Chondrocyte (in vitro differentiated cells): ENCODE measurements around the gene CRHR2. TPM values are rescaled to one million over a fixed set of nuclear protein-coding genes. Genes with fewer than 3 reads are reported as not detected.

Source experiments
- DNase-seq: peaks from one replicate; pipeline ENCODE4 v3.0.0; 2021; ENCODE audit warnings: mixed read lengths, low spot score
- H3K27ac Mint-ChIP-seq: one replicate; pipeline ENCODE4 v1.8.0; 2021; ENCODE audit warnings: mild to moderate bottlenecking, moderate library complexity, mixed read lengths; ENCODE audit not compliant: unreplicated experiment
- H3K27me3 Mint-ChIP-seq: 2 replicates; pipeline ENCODE4 v1.8.0; 2021; ENCODE audit warnings: low read depth, mixed read lengths
- H3K36me3 Mint-ChIP-seq: 2 replicates; pipeline ENCODE4 v1.8.0; 2021; ENCODE audit warnings: low read depth, mixed read lengths
- H3K4me1 Mint-ChIP-seq: 2 replicates; pipeline ENCODE4 v1.8.0; 2021; ENCODE audit warnings: low read depth, mild to moderate bottlenecking, mixed read lengths
- H3K4me3 Mint-ChIP-seq: one replicate; pipeline ENCODE4 v1.8.0; 2021; ENCODE audit warnings: mild to moderate bottlenecking, moderate library complexity, mixed read lengths; ENCODE audit not compliant: unreplicated experiment
- H3K9me3 Mint-ChIP-seq: 2 replicates; pipeline ENCODE4 v1.8.0; 2021; ENCODE audit warnings: low read depth, mixed read lengths
- total RNA-seq: library from RNA; stranded (reverse); gene quantifications from 3 replicates; pipeline ENCODE4 v1.2.1, GENCODE V29; 2021
- TF ChIP-seq, protein P1 (sequence below): fragments of 200-600 bp; sonication (generic); IDR thresholded peaks from 2 replicates; pipeline ENCODE4 v1.5.0; 2021; ENCODE audit warnings: antibody characterized with exemption, mild to moderate bottlenecking, moderate library complexity

CRHR2 gene
- total RNA-seq, 1 donor from 2014 or later = not detected

DNA sequence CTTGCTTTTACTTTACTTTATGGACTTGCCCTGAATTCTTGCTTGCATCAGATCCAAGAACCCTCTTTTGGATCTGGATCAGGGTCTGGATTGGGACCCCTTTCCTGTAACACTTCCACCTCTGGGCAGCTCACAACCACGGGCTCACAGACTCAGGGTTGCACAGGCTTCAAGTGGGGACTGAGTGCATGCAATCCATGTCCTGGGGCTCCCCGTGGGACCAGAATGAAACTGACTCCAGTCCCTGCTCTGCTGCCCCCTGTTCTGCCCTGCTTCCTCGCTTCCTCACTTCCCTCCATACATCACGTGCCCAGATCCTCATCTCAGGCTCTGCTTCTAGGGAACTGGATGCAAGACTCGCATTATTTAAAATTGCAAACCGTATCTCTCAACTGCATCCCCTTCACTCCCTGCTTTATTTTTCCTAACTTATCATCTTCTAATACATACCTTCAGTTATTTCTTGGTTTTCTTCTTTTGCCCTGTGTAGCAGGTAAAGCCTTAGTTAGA lies 46.4 kb upstream of the CRHR2 start:
- Mint-ChIP-seq H3K36me3 (no peaks in the 10 kb centered on the region), H3K27me3 (peaks cover 55% of the 10 kb centered on the region), H3K9me3 (no peaks in the 10 kb centered on the region), H3K4me3 (no peak overlapping the region), H3K27ac (no peak overlapping the region), H3K4me1 (peaks cover 4% of the 10 kb centered on the region)
- TF ChIP-seq, protein P1, sequence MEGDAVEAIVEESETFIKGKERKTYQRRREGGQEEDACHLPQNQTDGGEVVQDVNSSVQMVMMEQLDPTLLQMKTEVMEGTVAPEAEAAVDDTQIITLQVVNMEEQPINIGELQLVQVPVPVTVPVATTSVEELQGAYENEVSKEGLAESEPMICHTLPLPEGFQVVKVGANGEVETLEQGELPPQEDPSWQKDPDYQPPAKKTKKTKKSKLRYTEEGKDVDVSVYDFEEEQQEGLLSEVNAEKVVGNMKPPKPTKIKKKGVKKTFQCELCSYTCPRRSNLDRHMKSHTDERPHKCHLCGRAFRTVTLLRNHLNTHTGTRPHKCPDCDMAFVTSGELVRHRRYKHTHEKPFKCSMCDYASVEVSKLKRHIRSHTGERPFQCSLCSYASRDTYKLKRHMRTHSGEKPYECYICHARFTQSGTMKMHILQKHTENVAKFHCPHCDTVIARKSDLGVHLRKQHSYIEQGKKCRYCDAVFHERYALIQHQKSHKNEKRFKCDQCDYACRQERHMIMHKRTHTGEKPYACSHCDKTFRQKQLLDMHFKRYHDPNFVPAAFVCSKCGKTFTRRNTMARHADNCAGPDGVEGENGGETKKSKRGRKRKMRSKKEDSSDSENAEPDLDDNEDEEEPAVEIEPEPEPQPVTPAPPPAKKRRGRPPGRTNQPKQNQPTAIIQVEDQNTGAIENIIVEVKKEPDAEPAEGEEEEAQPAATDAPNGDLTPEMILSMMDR = no peak
- no peak for DNase-seq

DNA sequence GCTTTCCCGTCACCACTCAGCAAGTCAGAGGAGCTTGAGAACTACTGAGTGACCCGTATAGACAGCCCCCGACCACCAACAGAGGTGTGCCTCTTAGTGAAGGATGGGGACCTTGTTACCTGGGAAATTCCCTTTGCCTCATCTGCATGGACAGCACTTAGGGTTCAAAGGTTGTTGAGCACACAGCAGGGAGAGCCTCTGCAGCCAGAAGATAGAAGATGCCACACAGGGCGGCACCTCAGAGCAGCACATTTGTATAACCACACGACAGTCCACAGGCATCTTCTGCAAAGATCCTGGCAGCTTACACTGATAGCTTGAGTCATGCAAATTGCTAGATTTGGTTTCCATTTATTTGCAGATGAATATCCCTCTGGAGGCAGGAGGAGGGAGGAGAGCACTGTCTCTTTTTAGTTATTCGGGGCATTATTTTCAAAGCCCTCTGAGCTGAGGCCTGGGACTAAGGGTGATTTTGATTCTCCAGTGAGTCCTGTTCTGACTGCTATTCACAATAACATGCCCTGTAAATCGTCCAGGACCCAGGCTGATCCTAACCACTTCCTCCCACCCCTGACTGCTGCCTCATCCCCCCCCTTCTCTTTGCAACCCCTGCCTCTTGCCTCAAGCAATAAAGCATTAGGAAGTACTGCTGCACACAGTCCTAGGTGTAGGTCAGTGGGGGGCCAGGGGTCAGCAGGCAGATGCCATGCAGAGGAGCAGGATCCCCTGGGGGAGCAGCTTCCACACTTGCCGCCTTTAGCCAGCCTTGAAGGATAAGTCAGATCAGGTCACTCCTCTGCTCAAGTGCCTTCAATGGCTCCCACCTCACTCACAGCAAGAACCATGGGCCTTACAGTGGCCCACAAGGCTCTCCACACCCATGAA lies 45.0 kb upstream of the CRHR2 start:
- peaks cover 58% of the 10 kb centered on the region for H3K27me3 Mint-ChIP-seq
- H3K27ac Mint-ChIP-seq = no peak overlapping the region
- H3K36me3 Mint-ChIP-seq = no peaks in the 10 kb centered on the region
- DNase-seq = no peak
- TF ChIP-seq, protein P1 = no peak
- H3K4me1 Mint-ChIP-seq = peaks cover 4% of the 10 kb centered on the region
- no peaks in the 10 kb centered on the region for H3K9me3 Mint-ChIP-seq
- H3K4me3 Mint-ChIP-seq = no peak overlapping the region

DNA sequence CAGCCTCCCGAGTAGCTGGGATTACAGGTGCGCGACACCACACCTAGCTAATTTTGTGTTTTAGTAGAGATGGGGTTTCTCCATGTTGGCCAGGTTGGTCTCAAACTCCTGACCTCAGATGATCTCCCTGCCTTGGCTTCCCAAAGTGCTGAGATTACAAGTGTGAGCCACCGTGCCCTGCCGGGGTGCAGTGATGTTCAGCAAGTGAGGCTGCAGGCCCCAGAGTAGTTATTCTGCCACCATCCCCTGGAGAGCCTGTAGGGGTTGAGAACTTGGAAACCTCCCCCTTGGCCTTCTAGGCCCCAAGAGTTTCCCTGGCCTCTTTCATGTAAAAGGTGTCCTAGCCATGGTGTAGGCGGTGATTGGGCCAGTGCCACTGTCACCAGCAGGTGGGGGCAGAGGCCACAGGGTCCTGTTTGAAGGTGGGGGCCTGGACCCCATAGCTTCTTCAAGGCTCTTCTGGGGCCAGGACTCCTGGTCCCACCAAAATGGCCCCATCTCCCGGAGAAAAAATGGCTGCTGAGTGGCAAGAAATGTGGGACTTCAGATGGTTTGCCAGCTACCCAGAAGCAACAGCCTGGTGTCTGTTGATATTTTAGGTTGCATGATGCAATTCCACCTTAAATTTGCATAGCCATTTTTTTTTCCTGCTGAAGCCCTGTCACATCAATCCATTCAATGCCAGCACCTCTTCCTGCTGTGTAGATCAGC lies 44.2 kb upstream of the CRHR2 start:
- no peak for DNase-seq
- TF ChIP-seq, protein P1 = no peak
- Mint-ChIP-seq H3K27me3 (peaks cover 57% of the 10 kb centered on the region), H3K36me3 (no peaks in the 10 kb centered on the region), H3K4me1 (peaks cover 1% of the 10 kb centered on the region), H3K27ac (no peak overlapping the region), H3K4me3 (no peak overlapping the region), H3K9me3 (no peaks in the 10 kb centered on the region)

DNA sequence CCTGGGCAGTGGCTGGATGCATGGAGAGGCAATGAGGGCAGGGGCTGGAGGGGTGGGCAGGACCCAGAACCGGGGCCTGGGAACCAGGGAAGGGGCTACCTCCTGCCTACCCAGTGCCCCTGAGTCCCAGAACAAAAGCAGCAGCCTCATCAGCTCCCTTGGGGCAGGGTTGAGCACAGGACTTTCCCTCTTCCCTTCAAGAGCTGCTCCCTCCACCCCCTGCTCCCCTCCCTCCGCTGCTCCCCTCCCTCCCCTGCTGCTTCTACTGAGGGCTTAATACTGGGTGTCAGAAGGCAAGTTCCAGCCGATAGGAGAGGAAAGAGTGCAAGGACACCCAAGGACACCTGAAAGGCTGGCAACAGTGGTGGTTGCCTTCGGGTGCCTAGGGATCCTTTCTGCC lies 41.5 kb upstream of the CRHR2 start:
- TF ChIP-seq, protein P1 = no peak
- H3K27ac Mint-ChIP-seq = no peak overlapping the region
- H3K9me3 Mint-ChIP-seq = peaks cover 17% of the 10 kb centered on the region
- H3K27me3 Mint-ChIP-seq = peaks cover 41% of the 10 kb centered on the region
- H3K4me3 Mint-ChIP-seq = no peak overlapping the region
- DNase-seq = no peak
- no peaks in the 10 kb centered on the region for H3K36me3 Mint-ChIP-seq
- H3K4me1 Mint-ChIP-seq = no peaks in the 10 kb centered on the region

DNA sequence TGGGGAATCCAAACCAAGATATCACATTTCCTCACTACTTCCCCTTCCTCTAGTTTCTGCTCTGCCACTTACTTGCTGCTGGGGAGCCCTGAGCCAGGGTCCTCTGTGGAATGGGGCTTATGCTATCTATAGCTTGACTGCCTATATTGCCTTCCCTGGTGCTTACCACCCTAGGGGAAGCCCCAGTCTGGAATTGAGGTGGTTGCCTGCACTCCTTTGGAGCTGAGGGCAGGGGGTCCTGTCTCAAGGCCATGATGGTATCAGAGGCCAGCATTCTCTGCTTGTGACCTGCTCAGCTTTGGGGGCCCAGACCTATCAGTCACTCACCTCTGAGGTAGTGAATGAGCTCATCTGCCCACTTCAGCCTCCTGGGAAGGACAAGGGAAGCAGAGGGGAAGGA lies 40.4 kb upstream of the CRHR2 start:
- H3K27ac Mint-ChIP-seq = no peak overlapping the region
- H3K9me3 Mint-ChIP-seq = peaks cover 27% of the 10 kb centered on the region
- no peak for DNase-seq
- no peak overlapping the region for H3K4me3 Mint-ChIP-seq
- TF ChIP-seq, protein P1 = no peak
- H3K27me3 Mint-ChIP-seq = peaks cover 34% of the 10 kb centered on the region
- no peaks in the 10 kb centered on the region for H3K4me1 Mint-ChIP-seq
- H3K36me3 Mint-ChIP-seq = peaks cover 9% of the 10 kb centered on the region
